GM18508 (cell line): ENCODE data around the gene TIGD1.

Experiments used
- ATAC-seq: cut with Tn5 transposase; IDR thresholded peaks from one replicate; pipeline ENCODE4 v1.9.1; 2021; ENCODE audit warnings: moderate number of reproducible peaks; ENCODE audit not compliant: insufficient read depth, unreplicated experiment

Gene TIGD1

DNA sequence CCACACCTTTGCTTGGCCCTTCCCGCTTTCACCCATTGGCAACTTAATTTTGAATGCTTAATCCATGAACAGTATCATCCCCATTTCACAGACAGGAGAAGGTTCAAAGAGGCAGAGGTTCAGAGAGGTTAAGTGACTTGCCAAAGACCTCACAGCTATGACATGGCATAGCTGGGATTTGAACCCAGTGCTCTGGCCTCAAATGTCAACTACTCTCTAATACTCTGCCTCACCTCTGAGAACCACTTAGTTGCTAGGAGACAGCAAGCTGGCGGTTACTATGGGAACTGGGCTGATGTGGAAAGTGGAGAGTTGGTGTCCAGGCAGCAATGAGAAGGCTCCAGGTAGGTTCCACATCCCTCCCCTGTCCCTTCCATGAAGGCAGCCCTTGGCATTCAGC, 45.9 kb downstream of the TIGD1 start:
- no peak for ATAC-seq

DNA sequence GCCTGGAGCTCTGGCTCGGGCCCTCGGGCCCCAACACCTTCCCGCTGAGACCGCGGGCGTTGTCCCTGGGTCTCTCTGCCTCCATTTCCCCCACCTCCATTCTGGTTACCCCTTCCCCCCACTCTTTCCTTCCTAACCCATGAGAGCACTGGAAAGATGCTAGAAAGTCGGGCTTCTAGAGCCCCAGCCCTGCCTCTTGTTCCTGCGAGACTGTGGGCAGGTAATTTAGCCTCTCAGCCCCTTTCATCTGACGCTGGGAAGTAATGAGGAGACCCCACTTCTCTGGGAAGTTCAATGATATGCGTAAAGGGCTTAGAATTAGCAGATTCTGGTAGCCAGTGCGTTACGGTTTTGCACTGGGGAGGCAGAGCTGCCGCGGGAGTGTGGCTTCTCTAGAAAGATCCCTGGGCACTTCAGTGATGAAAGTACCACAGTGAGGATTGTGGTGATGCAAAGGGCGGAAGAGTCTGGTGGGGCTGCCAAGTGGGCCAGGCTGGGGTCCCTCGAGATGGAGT, 46.5 kb downstream of the TIGD1 start:
- ATAC-seq, result no peak

DNA sequence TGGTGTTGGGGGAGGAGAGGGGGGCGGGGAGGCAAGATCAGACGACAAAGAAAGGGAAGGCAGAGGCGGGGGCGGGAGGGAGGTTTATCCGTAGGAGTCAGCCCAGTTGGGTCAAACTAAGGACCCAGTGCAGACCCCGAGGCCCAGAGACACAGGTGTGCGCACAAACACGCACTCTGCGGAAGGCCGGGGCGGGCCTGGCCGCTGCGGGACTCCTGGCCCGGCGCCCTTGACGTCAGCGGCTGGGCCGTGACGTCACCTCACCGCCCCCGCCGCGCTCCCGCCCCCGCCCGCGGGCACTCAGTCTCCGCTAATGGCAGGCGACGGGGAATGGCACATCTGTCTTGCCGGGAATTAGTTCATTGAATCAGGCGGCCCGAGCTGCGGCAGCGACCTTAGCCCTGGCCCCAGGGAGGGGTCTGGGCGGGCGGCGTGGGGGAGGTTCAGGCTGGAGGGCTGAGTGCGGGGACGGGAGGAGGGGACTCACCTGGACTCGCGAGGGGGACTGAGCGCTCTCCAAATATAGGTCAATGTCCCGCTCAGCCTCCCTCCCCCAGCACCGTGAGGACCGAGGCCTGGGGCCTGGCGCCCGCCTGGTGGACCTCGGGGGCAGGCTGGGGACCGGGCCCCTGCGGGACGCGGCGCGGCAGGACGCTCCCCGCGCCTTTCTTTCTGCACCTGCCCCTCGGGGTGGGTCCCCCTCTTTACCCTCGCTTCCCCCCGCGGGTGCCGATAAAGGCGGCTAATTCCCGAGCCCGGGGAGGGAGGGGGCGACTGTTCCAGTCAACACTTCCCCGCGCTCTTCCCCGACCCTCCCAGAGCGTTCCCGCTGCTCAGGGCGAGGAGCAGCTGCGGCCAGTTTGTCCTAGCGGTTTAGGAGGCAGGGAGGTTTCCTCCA, 47.2 kb downstream of the TIGD1 start:
- no peak for ATAC-seq

DNA sequence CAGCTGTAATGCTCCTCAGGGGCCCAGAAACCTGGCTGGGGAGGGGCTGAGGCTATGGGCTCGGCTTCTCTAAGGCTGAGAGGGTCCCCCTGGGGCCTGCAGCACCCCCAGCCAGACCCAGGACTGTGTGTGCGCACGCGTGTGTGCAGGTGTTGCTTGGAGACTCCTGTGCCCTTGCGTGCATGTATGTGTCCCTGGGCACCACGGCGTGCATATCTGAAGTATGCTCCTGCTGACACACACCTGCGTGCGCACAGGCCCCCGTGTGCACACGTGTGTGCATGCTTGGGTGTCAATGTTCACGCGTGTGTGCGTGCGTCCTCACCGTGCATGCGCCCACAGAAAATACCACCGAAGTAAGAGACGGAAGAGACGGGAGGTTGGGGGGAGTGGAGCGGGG, 47.8 kb downstream of the TIGD1 start:
- ATAC-seq, result no peak

DNA sequence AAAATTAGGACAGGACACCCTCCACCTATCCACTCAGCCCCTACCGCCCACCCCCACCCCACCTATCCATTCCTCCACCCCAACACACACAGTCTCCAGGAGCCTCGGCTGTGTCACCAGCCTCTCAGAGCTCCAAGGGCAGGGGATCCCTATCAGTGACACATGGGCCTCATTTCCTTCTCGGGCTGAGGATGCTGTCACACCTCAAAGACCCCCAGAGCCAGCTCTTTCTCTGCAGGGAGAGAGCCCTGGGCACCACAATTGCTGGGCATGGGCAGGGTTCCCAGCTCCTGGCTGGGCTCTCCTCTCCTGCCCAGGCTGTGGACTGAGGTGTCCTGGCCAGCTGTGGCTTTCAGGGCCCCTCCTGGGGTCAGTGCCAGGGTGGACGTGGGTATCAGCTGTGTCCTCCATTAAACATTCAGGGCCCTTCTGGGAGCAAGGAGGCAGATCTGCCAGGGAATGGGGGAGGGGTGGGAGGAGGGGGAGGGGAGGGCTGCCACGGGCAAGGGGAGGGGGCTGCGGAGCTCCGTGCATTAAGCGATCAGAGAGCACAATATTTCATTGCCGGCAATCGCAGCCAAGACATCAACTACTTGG, 48.5 kb downstream of the TIGD1 start:
- no peak for ATAC-seq

DNA sequence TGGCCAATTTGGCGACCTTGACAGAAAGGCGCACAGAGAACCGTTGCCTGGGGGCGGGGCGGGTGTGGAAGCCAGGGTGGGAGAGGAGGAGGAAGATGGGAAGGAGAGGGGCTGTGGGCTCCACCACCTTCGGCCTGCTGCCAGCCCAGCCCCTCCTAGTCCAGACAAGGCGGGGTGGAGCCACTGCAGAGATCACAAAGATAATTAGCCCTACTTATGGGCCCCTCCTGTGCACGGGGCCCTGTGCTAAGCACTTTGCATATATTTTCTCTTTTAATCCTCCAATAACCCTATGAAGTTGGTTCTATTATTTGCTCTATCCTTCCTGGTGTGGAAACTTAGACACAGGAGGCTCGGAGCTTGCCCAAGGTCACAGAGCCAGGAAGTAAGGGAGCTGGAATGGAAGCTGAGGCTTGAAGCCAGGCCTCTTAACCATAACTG, 49.0 kb downstream of the TIGD1 start:
- no peak for ATAC-seq

DNA sequence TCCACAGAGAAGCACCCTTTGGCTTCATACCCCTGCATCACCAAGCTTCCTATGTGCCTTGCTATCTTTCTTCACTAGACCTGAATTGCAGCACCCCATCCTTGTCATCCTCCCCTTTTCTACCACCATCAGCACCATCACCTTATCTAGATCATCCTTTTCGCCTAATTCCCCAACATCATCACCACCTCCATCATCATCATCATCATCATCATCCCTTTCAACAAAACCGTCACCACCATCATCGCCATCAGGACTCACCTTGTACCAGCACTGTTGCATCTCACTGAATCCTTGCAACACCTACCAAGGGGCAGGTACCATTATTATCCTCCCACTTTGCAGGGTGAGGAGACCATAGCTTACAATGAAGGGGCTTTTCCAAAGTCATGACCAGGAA, 51.9 kb downstream of the TIGD1 start:
- ATAC-seq, result no peak
